Fibroblast of lung (primary cell): ENCODE data around the gene KLHL6. TPM values are rescaled to one million over a fixed set of nuclear protein-coding genes. Genes with fewer than 3 reads are reported as not detected.

Experiments used
- DNase-seq, 2 donors: peaks; one replicate each; pipeline versions ENCODE4 v3.0.0 to v3.0.0-alpha.2; 2010; ENCODE audit warnings: low read depth in 2 of 2
- H2AFZ ChIP-seq: 2 replicates; pipeline ENCODE4 v1.5.1; 2012; ENCODE audit warnings: low read length, control low read depth, inconsistent platforms
- H3K27ac ChIP-seq: 2 replicates; pipeline ENCODE4 v1.5.1; 2011; ENCODE audit warnings: low read length, control low read depth; ENCODE audit not compliant: insufficient read depth
- H3K27me3 ChIP-seq: 2 replicates; pipeline ENCODE4 v1.5.1; 2011; ENCODE audit warnings: mild to moderate bottlenecking, low read length; ENCODE audit not compliant: control insufficient read depth, insufficient read depth
- H3K36me3 ChIP-seq: 2 replicates; pipeline ENCODE4 v1.5.1; 2011; ENCODE audit warnings: low read length; ENCODE audit not compliant: control insufficient read depth, insufficient read depth
- H3K4me1 ChIP-seq: 2 replicates; pipeline ENCODE4 v1.5.1; 2011; ENCODE audit warnings: low read length; ENCODE audit not compliant: control insufficient read depth, insufficient read depth; ENCODE audit errors: extremely low read depth
- H3K4me2 ChIP-seq: 2 replicates; pipeline ENCODE4 v1.5.1; 2011; ENCODE audit warnings: low read length, control low read depth; ENCODE audit not compliant: insufficient read depth; ENCODE audit errors: extremely low read depth
- H3K4me3 ChIP-seq, 4 experiments: fragments of 200-600 bp in 1 of 4; sonication (generic) in 1 of 4; replicated peaks in 1 of 4; 2 replicates each; pipeline ENCODE4 v1.5.1; 2011 to 2016; ENCODE audit warnings: low read length in 4 of 4, low read depth in 3 of 4, mild to moderate bottlenecking in 3 of 4, control low read depth in 2 of 4, inconsistent platforms in 1 of 4, mixed read lengths in 1 of 4; ENCODE audit not compliant: insufficient read depth in 1 of 4; ENCODE audit errors: control extremely low read depth in 1 of 4
- H3K79me2 ChIP-seq: 2 replicates; pipeline ENCODE4 v1.5.1; 2012; ENCODE audit warnings: mild to moderate bottlenecking, low read length, inconsistent platforms; ENCODE audit not compliant: control insufficient read depth, insufficient read depth
- H3K9ac ChIP-seq: 2 replicates; pipeline ENCODE4 v1.5.1; 2011; ENCODE audit warnings: mild to moderate bottlenecking, low read length, control low read depth; ENCODE audit not compliant: insufficient read depth
- H3K9me3 ChIP-seq: 2 replicates; pipeline ENCODE4 v1.5.1; 2012; ENCODE audit warnings: low read depth, low read length; ENCODE audit not compliant: control insufficient read depth, insufficient read depth
- H4K20me1 ChIP-seq: 2 replicates; pipeline ENCODE4 v1.5.1; 2011; ENCODE audit warnings: low read length; ENCODE audit not compliant: control insufficient read depth, insufficient read depth; ENCODE audit errors: extremely low read depth
- CTCF ChIP-seq, 2 donors: IDR thresholded peaks in 1 of 2; conservative IDR thresholded peaks in 1 of 2; 1 replicate in 1 of 2; 2 replicates in 1 of 2; pipeline ENCODE4 v1.5.1; 2011 to 2012; ENCODE audit warnings: low read length in 2 of 2, control low read depth in 1 of 2, inconsistent platforms in 1 of 2, low read depth in 1 of 2, mild to moderate bottlenecking in 1 of 2
- EZH2 ChIP-seq: IDR thresholded peaks from 2 replicates; pipeline ENCODE4 v1.5.1; 2012; ENCODE audit warnings: low read length, control low read depth, mild to moderate bottlenecking; ENCODE audit errors: missing control alignments
- polyA plus RNA-seq, 2 donors: library from polyadenylated mRNA; depleted of rRNA in 1 of 2; stranded (reverse) in 1 of 2; unstranded in 1 of 2; fragments of >200 nt; gene quantifications; 2 replicates each; pipeline ENCODE4 v1.2.1, GENCODE V29; 2011 to 2012; ENCODE audit warnings: missing spikeins in 1 of 2
- total RNA-seq: library from RNA; depleted of rRNA; stranded (reverse); fragments of >200 nt; gene quantifications from 2 replicates; pipeline ENCODE4 v1.2.1, GENCODE V29; 2014

The KLHL6 gene
- total and polyA plus RNA-seq, 2 donors (not counting 1 experiment from before 2014, with no cell fraction given) = not detected

- no peak overlapping the region for H3K27ac ChIP-seq
- H3K79me2 ChIP-seq = no peaks in the 10 kb centered on the region
- no peak for TF ChIP-seq EZH2
- no peak for TF ChIP-seq CTCF (conservative IDR thresholded peaks at IDR 0.05 in 1 of 2, IDR thresholded peaks at IDR 0.05 in 1 of 2; ENCODE audit: low read depth in 1 of 2, low read length in 2 of 2)
- no peak overlapping the region for H3K9ac ChIP-seq
- no peak for DNase-seq
- no peaks in the 10 kb centered on the region for H3K27me3 ChIP-seq
- H3K4me1 ChIP-seq = no peaks in the 10 kb centered on the region
- H4K20me1 ChIP-seq = no peaks in the 10 kb centered on the region
- no peaks in the 10 kb centered on the region for H3K9me3 ChIP-seq
- H3K36me3 ChIP-seq = no peaks in the 10 kb centered on the region
- no peak overlapping the region for H3K4me3 ChIP-seq
- no peak overlapping the region for H2AFZ ChIP-seq
- no peak overlapping the region for H3K4me2 ChIP-seq
Observed at GRCh38 chr3:183554377-183554776, 1.1 kb downstream of the KLHL6 start.

- Histone ChIP-seq H4K20me1 (no peaks in the 10 kb centered on the region), H3K9ac (no peak overlapping the region), H3K36me3 (no peaks in the 10 kb centered on the region), H3K4me1 (no peaks in the 10 kb centered on the region), H3K79me2 (no peaks in the 10 kb centered on the region), H3K9me3 (no peaks in the 10 kb centered on the region), H3K4me3 (no peak overlapping the region), H3K27ac (no peak overlapping the region), H2AFZ (no peak overlapping the region), H3K4me2 (no peak overlapping the region), H3K27me3 (no peaks in the 10 kb centered on the region)
- TF ChIP-seq CTCF (conservative IDR thresholded peaks at IDR 0.05 in 1 of 2, IDR thresholded peaks at IDR 0.05 in 1 of 2; ENCODE audit: low read depth in 1 of 2, low read length in 2 of 2) = no peak
- TF ChIP-seq EZH2 = no peak
- DNase-seq = no peak
Observed at GRCh38 chr3:183553334-183554026, 2.0 kb downstream of the KLHL6 start.

DNA sequence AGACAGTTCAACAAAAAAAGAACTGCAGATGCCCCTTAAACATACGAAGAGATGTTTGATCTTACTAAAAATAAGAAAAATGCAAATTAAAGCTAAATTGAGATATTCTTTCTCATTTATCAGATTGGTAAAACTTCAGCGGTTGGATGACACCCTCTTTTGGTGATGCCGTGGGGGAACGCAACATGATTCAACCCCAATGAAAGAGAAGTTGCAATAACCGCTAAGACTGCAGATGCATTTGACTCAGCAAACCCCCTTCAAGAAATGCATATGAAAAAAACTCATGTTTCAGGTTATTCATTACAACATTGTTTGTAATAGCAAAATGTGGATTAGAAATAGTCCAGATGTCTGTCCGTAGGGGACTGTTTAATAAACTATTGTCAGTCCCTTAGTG is 3.6 kb downstream of the KLHL6 start:
- Histone ChIP-seq H2AFZ (no peak overlapping the region), H3K27me3 (no peaks in the 10 kb centered on the region), H3K36me3 (no peaks in the 10 kb centered on the region), H3K9me3 (no peaks in the 10 kb centered on the region), H3K4me1 (no peaks in the 10 kb centered on the region), H3K4me2 (no peak overlapping the region), H3K79me2 (no peaks in the 10 kb centered on the region), H3K4me3 (no peak overlapping the region), H4K20me1 (no peaks in the 10 kb centered on the region), H3K27ac (no peak overlapping the region), H3K9ac (no peak overlapping the region)
- no peak for TF ChIP-seq CTCF (conservative IDR thresholded peaks at IDR 0.05 in 1 of 2, IDR thresholded peaks at IDR 0.05 in 1 of 2; ENCODE audit: low read depth in 1 of 2, low read length in 2 of 2)
- TF ChIP-seq EZH2 = no peak
- DNase-seq = no peak
